Lung microvascular endothelial cell (primary cell): Measurements from ENCODE around the gene IRX4. TPM values are rescaled to one million over a fixed set of nuclear protein-coding genes. Genes with fewer than 3 reads are reported as not detected.
"Not testable (repeated sequence)": the region's sequence is repeated elsewhere in the genome, so short reads cannot be mapped to it uniquely, and the experiment has no call there.

Experiments used
- DNase-seq, 2 donors: peaks; one replicate each; pipeline versions ENCODE4 v3.0.0 to v3.0.0-alpha.2; 2010; ENCODE audit warnings: low read depth in 2 of 2
- total RNA-seq: library from RNA; depleted of rRNA; stranded (reverse); fragments of >200 nt; gene quantifications from 2 replicates; pipeline ENCODE4 v1.2.1, GENCODE V29; 2014

Gene IRX4
- total RNA-seq, 1 donor from 2014 or later = not detected

GRCh38 chr5:1879292-1880263, 3.1 kb downstream of the IRX4 start:
- DNase-seq = no peak

- DNase-seq = no peak
Observed at GRCh38 chr5:1878050-1878849, 4.5 kb downstream of the IRX4 start.

DNA sequence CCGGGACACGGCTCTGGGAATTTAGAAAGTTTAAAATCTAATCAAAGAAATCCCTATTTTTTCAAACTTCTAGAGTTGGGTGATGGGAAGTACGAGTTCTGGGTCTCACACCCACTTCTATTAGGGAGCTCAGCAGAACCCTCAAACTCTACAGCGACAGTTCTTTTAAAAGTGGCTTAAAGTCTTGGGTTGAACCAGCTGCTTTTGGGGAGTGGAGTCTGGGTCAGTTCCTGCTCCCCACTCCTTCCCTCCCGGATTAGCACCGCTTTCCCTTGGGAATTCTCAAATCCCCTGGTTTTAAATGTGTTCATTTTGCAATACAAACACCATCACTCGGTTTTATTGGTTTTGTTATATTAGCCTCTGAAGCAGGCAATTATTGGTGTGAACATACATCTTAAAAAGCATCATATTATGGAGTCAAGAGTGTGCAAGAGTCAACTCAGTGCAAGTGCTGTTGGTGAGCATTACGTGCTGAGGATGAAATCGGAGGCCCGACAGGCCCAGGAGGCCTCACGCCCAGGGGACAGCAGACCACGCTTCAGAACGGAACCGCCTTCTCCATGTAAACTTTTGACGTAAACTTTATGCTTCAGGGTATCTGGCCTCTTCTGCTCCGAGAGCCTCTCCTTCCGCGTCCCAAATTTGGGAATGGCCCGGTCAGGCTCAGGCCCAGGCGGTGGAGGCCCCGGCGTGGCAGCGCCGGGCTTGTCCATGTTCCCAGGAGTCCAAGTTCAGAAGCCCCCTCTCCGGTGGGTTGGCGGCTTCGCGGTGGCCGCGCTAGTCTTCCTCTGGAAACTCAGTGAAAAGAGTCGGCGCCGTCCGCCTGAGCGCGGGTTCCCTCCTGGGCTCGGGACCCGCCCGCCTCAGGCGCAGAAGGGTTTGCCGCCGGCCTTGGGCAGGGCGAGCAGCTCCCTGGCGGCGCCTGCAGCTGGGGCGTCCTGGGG, 5.3 kb downstream of the IRX4 start:
- DNase-seq = no peak

DNA sequence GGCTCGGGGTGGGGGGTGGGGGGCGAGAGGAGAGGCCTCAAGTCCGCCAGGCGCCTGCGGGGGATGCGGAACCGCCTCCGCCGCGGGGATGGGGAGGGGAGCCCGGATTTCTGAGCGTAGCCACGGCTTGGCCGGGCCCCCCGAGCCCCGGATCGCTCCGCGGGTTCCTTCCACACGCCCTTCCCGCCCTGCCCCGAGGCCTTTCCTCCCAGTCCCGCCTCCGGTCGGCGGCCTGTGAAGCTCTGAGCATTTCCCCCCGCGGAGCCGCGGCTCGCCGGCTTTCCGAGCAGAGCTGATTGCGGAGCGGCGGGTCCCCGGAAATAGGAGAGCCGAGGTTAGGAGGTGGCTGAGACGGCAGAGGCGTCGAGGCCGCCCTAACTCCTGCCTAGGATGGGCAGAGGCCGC, 6.1 kb downstream of the IRX4 start:
- no peak for DNase-seq

DNA sequence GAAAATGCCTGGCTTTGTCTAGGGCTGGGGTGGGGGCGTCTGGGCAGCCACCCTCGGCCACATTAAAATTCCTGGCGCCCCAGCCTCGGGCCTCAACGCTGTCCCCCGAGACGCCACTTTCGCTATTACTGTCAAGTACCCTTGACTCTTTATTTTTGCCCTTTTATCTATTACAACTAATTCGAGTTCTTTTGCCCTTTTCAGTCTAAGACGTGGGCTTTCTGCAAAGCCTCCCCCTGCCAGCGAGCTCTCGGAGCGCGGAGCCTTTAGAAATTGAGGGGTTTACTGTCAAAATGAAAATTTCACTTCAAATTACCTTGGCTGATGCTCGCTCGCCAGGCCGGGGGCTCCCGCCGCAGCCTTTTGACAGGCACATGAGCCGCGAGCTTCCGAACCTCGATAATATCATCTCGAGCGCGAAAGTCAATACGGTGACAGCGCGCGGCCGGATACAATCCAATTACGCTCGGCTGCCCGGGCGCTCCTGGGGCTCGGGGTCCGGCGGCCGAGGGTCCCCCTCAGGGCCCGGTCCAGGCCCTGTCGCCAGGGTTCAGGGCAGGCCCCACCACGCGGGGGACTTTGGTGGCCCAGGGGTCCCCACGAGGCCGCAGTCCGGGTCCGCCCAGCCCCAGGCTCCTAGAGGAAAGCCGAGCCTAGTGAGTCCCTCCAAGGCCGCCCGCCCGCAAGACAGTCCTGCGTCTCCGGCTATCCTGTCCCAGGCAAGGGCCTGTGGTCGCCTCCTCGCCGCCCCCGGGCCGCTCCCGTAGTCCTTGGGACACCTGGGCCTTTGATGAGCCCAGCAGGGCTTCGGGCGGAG, 6.7 kb downstream of the IRX4 start:
- no peak for DNase-seq

DNA sequence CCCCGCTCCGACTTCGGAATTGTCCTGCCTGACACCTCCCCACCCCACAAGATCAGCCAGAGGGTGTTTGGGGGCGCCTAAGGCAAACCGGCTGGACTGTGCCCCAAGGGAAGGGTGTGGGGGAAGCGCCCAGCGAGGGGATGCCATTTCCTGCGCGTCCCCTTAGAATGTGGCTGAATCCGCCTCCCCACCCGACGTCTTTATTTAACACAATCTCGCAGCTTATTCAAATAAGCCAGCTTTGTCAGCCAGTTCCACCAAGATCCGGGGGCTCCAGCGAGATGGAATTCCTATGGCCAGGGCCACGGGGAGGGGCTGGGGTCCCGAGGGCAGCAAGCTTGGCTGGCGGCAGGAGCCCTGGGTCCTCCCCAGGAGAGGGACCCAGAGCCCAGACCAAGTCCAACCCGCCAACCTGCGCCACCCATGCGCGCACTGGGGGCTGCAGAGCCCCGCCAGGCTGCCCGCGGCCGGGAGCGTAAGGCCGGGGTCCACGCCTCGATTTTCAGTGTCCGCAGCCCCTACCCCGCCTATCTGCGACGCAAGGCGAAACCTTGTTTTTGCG, 7.4 kb downstream of the IRX4 start:
- DNase-seq = no peak

DNA sequence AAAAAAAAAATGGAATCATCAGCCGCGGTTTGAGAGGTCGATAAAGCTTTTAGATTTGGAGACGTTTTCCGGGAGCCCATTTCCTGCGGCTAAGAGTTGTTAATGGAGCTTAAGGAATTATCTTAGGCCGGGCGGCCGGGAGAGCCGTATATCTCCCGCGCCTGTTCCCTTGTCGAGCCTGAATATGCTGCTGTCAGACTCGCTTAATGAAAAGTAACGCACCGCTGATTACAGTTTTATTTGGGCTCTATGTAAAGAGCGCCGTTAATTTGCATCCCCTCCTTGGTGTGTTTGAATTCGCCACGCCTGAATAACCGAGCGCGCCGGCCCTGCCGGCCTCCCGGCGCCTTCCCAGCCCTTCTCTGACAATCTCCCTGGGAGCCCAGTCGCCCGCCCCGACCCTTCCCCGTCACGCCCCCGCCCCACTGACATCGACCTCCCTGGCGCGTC, 7.9 kb downstream of the IRX4 start:
- no peak for DNase-seq

- DNase-seq = no peak
Observed at GRCh38 chr5:1874348-1874747, 8.4 kb downstream of the IRX4 start.

DNA sequence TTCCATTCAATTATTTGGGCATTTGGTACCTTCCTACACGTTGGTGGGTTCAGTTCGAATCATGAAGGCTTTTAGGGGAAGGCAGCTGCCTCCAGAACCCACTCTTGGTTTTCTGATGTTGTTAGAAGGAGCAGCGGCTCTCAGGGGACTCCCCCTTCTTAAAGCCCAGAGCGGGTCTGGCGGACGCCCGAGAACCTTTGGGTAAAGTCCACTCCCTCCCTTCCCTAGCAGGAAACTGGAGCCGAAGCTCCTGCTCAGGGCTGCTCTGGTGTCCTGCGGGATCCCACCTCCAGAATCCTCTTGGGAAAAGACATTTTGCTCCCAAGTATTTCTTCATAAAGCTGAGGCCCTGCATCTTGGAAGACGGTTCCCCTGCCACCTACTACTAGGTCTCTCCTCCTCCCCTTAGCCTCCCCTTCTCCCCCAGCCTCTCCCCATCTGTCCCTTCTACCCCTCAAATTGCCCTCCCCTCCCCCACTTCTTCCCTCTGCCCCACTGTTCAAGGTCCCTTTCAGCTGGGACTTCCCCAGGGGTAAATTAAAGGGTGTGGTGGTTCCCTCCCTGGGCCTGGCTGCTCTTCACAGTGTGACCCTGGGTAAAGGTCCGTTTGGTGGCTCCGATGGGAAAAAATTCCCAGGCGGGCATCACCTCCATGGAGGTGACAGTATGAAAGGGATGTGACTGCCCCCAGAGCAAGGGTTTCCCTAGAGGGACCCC, 9.3 kb downstream of the IRX4 start:
- no peak for DNase-seq

- DNase-seq = no peak
Observed at GRCh38 chr5:1871441-1871840, 11.3 kb downstream of the IRX4 start.

DNA sequence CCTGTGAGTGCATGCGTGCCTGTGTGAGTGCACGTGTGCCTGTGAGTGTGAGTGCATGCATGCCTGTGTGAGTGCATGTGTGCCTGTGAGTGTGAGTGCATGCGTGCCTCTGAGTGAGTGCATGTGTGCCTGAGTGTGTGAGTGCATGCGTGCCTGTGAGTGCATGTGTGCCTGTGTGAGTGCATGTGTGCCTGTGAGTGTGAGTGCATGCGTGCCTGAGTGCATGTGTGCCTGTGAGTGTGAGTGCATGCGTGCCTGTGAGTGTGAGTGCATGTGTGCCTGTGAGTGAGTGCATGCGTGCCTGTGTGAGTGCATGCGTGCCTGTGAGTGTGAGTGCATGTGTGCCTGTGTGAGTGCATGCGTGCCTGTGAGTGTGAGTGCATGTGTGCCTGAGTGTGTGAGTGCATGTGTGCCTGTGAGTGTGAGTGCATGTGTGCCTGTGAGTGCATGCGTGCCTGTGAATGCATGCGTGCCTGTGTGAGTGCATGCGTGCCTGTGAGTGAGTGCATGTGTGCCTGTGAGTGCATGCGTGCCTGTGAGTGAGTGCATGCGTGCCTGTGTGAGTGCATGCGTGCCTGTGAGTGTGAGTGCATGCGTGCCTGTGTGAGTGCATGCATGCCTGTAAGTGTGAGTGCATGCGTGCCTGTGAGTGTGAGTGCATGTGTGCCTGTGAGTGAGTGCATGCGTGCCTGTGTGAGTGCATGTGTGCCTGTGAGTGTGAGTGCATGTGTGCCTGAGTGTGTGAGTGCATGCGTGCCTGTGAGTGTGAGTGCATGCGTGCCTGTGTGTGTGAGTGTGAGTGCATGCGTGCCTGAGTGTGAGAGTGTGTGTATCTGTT, 12.1 kb downstream of the IRX4 start:
- not testable (repeated sequence) for DNase-seq

- DNase-seq = no peak
Observed at GRCh38 chr5:1868886-1869475, 13.7 kb downstream of the IRX4 start.

DNA sequence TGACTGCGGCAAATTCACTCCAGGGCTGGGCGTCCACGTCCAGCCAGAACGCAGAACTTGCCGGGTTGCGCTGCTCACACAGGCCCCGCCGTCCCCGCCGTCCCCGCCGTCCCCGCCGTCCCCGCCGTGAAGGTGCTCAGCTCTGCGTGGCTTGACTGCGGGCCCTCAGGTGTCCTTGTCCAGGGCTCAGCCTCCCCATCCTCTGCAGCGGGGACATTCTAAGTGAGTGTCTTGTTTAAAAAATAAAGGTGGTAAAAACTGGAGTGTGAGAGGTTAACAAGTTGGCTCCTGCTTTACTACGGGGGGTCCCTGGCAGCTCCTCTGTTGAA, 14.9 kb downstream of the IRX4 start:
- DNase-seq = no peak

DNA sequence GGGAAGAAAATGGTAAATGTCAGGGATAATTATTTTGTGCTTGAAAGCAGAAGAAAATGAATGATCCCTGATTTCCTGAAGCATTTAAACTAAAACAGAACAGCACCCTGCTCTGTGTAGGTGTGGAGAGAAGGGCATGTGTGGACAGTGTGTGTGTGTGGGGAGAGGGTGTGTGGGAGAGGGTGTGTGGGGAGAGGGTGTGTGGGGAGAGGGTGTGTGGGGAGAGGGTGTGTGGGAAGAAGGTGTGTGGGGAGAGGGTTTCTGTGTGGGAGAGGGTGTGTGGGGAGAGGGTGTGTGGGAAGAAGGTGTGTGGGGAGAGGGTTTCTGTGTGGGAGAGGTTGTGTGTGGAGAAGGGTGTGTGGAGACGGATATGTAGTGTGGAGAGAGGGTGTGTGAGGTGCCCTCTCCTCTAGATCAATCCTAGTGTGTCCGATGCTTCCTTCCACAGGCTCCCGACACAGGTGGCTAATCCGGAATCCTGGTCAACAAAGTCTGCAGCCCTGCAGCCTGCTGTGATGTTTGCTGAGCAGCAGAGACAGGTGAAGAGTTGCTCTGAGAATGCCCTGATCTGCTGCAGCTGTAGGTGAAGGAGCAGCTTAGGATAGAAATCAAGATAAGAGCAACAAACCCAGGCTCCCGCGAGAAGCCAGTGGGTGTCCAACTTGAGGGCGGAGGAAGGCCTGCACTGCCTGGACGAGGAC, 15.5 kb downstream of the IRX4 start:
- no peak for DNase-seq

GRCh38 chr5:1865948-1866347, 16.8 kb downstream of the IRX4 start:
- no peak for DNase-seq

DNA sequence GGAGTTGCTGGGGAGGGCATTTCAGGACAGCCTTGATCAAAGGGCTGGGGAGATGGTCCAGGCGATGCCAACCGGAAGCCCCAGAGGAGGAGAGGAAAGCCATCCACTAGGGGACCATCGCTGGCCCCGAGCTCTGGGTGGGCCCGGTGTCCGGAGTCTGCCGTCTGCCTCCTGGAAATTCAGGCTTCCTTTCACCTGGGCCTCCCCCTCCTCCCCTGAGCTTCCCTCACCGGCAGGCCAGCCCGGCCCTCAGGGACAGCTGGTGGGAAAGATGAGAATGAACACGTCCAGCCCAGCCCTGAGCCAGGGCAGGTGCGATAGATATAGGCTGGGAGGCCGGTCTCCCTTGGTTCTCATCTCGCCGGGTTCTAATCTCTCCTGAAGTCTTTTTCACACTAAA, 17.2 kb downstream of the IRX4 start:
- DNase-seq = no peak

DNA sequence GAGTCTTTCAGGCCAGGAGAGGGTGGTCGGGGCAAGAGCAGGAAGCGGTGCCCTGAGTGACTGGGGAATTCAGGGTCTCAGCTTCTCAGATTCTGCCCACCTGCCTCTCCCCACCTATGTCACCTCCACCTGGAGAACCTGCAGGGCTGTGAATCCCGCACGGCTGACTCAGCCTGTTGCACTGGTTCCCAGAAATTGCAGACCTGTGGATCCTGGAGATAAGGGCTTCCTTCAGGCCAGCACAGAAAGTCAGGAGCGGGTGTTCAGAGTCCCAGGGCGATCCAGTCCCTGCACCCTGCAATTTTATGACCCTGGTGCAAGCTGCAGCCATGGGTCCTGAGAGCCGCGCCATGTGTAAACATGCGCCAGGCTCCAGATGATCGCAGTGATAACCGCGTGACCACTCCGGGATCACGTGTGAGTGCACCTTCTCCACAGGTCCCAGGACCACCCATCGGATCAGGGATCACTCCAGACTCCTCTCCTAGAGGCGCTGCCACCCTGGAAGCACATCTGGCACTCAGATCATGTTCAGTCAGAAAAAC, 17.8 kb downstream of the IRX4 start:
- no peak for DNase-seq
